IPS-20b (cell line): ENCODE measurements around the gene PCDH15.

ENCODE experiments used
- H3K27ac ChIP-seq: one replicate; pipeline ENCODE4 v1.5.1; 2013; ENCODE audit warnings: low read length
- H3K27me3 ChIP-seq: 2 replicates; pipeline ENCODE4 v1.6.1; 2013; ENCODE audit warnings: mild to moderate bottlenecking, low read length, inconsistent platforms; ENCODE audit not compliant: insufficient read depth
- H3K36me3 ChIP-seq: 2 replicates; pipeline ENCODE4 v1.6.1; 2013; ENCODE audit warnings: low read depth, mild to moderate bottlenecking, inconsistent platforms, low read length, moderate library complexity; ENCODE audit not compliant: insufficient read depth
- H3K4me1 ChIP-seq: 2 replicates; pipeline ENCODE4 v1.6.1; 2013; ENCODE audit warnings: mild to moderate bottlenecking, control low read depth, inconsistent platforms, low read length, moderate library complexity; ENCODE audit not compliant: insufficient read depth
- H3K4me3 ChIP-seq: 2 replicates; pipeline ENCODE4 v1.5.1; 2013; ENCODE audit warnings: mild to moderate bottlenecking, low read length, inconsistent platforms
- H3K9ac ChIP-seq: 2 replicates; pipeline ENCODE4 v1.6.1; 2013; ENCODE audit warnings: low read depth, mild to moderate bottlenecking, inconsistent platforms, low read length, moderate library complexity
- H3K9me3 ChIP-seq: 2 replicates; pipeline ENCODE4 v1.6.1; 2013; ENCODE audit warnings: mild to moderate bottlenecking, low read depth, low read length, inconsistent platforms; ENCODE audit not compliant: insufficient read depth

PCDH15 gene

DNA sequence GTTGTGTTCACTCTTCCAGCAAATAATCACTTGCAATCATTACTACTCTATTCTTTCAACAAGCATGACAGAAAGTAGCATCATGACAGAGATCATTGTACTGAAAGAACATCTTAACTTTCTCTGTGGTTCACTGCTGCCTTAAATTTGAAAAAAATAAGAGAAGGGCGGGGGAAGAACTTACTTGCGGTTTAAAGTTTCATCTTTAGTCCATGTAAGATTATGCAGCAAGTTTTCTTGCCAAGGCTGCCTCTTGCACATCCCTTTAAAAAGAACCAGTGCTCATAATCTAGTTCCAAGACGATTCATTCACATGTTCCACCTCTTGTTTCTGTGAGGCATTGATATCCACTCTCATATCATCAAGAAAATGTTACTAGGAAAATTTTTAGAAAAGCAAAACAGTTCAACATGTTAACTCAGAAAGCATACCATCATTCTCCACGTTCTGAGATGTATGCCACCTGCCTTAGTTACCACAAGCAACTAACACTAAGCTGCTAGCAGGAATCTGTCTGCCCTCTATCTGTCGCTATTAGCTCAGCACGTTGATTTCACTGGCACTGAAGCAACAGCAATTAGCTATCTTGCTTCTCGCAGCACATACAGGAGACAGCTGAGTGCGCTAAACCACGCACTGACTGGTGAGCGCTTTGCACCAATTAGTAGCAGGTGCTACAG is at the start of gene PCDH15:
Gene PCDH15, minus strand, starts transcription at position 491 of the 681 bp plus-strand sequence. CDS start 136,969 bp downstream, outside the sequence.
- Histone ChIP-seq H3K4me3 (no peak within 1 kb of the TSS), H3K27ac (no peak within 1 kb of the TSS), H3K9ac (no peak within 1 kb of the TSS), H3K9me3 (no peaks in the 10 kb centered on the region), H3K27me3 (no peaks in the 10 kb centered on the region), H3K36me3 (no peaks in the 10 kb centered on the region), H3K4me1 (peaks cover 4% of the 10 kb centered on the region; the same call in 1 of the 2 replicates)

DNA sequence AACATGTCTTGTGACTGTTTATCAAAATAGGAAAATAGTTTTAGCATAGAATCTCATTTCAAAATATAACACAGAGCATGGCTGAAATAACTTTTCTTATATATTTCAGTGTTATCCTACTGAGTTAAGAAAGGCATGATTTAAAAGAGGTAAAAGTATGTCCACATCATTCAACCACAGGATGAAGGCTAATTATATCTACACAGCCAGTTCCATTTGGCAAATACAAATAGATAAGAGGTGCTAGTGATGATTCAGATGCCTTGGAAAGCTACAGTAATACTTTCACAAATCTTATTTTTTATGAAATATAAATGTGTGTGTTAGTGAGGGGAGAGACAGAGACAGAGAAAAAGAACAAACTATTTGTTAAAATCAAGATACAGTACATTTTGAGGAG is 42.9 kb upstream of the PCDH15 start:
- Histone ChIP-seq H3K4me1 (no peaks in the 10 kb centered on the region), H3K9ac (no peak overlapping the region), H3K27ac (no peak overlapping the region), H3K4me3 (no peak overlapping the region), H3K27me3 (no peaks in the 10 kb centered on the region), H3K9me3 (no peaks in the 10 kb centered on the region; the same call in 1 of the 2 replicates), H3K36me3 (no peaks in the 10 kb centered on the region)

DNA sequence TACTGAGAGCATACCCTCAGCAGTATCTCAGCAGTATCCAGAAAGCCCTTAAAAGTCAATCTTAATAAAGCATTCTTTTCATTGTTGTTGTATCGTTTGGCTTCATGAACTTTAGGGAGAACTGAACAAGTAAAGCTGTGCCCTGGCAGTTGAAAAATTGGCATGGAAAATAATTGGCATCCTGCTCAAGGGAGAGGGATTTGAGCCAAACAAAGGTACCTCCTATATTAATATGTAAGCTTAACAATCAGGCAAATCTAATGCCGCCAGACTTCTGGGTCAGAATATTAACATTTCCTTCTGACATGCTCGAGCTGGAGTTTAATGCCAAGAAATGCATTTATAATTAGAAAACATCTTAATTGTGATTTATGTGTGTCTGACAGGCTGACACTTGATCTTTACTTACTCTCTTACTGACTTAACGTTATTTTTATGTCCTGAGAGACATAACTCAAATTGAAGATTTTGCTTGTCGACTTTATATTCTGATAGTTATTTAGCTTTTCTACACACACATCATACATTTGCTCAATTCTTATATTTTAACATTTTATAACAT is 42.1 kb upstream of the PCDH15 start:
- Histone ChIP-seq H3K4me1 (no peaks in the 10 kb centered on the region), H3K27me3 (no peaks in the 10 kb centered on the region), H3K4me3 (no peak overlapping the region), H3K27ac (no peak overlapping the region), H3K36me3 (no peaks in the 10 kb centered on the region), H3K9ac (no peak overlapping the region), H3K9me3 (no peaks in the 10 kb centered on the region; the same call in 1 of the 2 replicates)

DNA sequence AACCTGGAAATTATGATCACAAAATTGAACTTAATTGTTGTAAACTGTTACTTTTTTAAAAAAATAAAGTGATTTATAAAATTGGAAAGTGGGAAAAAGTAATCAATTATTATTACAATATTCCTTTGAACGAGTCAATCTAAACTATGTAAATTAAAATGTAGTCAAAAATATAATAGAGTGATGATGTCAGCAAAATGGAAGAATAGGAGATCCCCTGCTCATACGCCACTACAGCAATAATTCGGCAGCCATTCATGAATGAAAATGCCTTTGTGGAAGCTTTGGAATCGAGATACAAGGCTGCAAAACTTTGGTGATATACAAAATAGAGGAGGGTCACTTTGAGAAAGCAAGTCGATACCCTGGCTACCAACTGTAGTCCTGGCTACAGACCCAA is 36.4 kb upstream of the PCDH15 start:
- Histone ChIP-seq H3K9ac (no peak overlapping the region), H3K4me1 (no peaks in the 10 kb centered on the region), H3K27ac (no peak overlapping the region), H3K27me3 (no peaks in the 10 kb centered on the region), H3K4me3 (no peak overlapping the region), H3K9me3 (no peaks in the 10 kb centered on the region; the same call in 1 of the 2 replicates), H3K36me3 (no peaks in the 10 kb centered on the region)

DNA sequence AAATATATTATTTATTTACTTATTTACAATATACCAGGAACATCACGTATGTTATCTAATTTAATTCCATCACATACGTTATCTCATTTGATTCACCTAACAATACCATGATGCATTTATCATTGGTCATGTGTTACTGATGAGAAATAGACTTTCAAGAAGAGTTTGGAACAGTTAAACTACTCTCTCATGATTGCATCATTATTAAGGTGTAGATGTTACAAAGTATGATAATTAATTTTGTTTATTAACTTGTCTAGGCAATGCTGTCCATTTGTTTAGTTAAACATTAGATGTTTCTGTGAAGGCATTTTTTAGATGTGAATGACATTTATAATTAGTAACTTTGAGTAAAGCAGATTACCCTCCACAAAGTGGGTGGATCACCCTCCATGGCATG is 32.0 kb upstream of the PCDH15 start:
- H3K36me3 ChIP-seq = no peaks in the 10 kb centered on the region
- no peaks in the 10 kb centered on the region for H3K9me3 ChIP-seq
- no peak overlapping the region for H3K4me3 ChIP-seq
- no peaks in the 10 kb centered on the region for H3K4me1 ChIP-seq
- H3K9ac ChIP-seq = no peak overlapping the region
- H3K27me3 ChIP-seq = no peaks in the 10 kb centered on the region
- no peak overlapping the region for H3K27ac ChIP-seq

DNA sequence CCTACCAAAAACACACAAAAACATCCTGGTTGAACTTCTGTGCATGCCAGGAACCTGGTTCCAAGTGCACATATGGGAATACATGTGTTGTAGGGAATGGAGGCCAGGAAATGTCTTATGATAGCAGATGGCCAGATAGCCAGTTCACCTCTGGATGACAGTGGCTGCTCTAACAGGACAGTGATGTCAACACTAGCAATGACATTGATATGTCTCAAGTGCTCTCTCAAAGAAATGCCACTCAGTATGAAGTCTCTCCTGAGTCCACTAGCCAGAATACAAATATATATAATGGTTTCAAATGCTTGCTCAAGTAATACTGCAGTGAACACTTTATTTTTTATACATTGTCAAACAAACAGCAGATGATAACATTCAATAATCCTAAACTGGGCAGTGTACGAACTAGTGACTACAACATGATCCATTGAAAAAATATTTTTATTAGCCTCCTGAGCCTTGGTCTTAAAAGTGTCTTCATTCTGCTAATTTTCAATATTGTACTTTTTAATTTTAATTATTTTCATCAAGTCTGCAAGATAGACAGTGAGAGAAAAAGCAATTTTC is 26.0 kb upstream of the PCDH15 start:
- H3K36me3 ChIP-seq = no peaks in the 10 kb centered on the region
- no peaks in the 10 kb centered on the region for H3K4me1 ChIP-seq
- H3K27me3 ChIP-seq = no peaks in the 10 kb centered on the region
- no peak overlapping the region for H3K4me3 ChIP-seq
- H3K9ac ChIP-seq = no peak overlapping the region
- no peaks in the 10 kb centered on the region for H3K9me3 ChIP-seq
- no peak overlapping the region for H3K27ac ChIP-seq

DNA sequence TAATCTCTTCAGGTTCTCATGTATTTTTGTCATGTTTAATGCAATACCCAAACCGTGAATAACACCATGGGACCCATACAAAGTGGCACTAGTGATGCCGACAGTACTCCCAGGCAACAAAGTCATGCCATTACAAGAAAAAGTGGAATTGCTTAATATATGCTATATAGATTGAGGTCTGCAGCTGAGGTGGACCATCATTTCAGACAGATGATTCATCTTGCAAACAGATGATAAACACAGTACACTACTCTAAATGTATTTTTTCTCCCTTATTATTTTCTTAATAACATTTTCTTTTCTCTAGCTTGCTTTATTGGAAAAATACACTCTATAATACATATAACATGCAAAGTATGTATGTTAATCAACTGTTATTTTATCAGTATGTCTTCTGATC is 14.6 kb upstream of the PCDH15 start:
- H3K27ac ChIP-seq = no peak overlapping the region

DNA sequence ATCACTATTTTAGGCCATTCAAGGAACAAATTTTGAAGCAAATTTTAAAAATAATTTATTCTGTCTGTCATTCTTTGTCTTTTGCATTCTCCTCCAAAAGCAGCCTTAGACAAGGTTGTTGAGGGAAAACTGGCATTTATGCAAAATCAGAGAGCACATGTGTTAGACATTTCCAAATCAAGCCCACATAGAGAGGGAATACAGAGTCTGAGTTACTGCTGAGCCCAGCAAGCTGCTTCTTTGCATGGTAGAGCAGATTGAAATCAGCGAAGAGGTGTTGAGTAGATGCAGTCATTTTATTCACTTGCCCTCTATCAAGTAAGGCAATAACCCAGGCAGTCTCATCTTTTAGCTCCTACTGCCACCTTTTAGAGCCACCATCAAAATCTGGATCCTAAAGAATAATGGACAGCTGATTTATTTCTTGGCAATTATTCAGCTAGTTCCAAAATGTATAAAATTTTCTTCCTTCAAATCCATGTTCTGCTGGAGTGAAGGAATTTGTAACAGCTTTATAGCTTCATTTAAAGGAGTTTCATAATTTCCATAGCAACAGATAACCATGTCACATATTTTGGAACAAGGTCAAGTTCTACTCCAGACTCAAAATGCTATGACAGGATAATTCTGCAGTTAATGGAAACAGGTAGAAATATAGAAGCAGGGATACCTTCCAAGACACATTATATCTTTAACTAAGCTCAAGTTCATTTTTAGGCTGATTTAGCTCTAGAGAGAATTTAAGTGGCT is 7.3 kb upstream of the PCDH15 start:
- H3K27ac ChIP-seq = no peak overlapping the region
- no peaks in the 10 kb centered on the region for H3K9me3 ChIP-seq
- H3K27me3 ChIP-seq = no peaks in the 10 kb centered on the region
- no peaks in the 10 kb centered on the region for H3K4me1 ChIP-seq
- no peaks in the 10 kb centered on the region for H3K36me3 ChIP-seq
- no peak overlapping the region for H3K9ac ChIP-seq
- H3K4me3 ChIP-seq = no peak overlapping the region

More for the DNA sequence above, 14.6 kb upstream of the PCDH15 start:
- Histone ChIP-seq H3K4me1 (no peaks in the 10 kb centered on the region), H3K9me3 (no peaks in the 10 kb centered on the region), H3K36me3 (no peaks in the 10 kb centered on the region), H3K9ac (no peak overlapping the region), H3K27me3 (no peaks in the 10 kb centered on the region), H3K4me3 (no peak overlapping the region)

DNA sequence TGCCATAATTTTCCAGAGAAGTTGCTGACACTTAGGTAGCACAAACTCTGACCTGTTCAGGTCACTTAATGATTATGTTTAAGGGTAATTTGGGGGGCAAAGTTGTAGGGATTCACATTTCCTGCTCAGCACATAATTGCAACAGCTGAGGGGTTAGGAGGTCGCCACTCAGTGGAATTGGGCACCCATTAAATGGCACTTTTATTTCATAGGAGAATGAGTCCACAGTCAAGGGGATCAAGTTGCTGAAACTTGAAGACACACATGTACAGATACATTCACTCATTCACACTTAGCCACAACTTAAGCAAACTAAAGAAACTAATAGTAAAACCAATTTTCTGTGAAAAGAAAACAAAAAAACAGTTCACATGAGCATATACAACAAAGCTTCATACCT is 1.5 kb downstream of the PCDH15 start:
- Histone ChIP-seq H3K36me3 (no peaks in the 10 kb centered on the region), H3K27ac (no peak overlapping the region), H3K4me3 (no peak overlapping the region), H3K9me3 (no peaks in the 10 kb centered on the region), H3K27me3 (no peaks in the 10 kb centered on the region), H3K9ac (no peak overlapping the region), H3K4me1 (peaks cover 4% of the 10 kb centered on the region; the same call in 1 of the 2 replicates)

DNA sequence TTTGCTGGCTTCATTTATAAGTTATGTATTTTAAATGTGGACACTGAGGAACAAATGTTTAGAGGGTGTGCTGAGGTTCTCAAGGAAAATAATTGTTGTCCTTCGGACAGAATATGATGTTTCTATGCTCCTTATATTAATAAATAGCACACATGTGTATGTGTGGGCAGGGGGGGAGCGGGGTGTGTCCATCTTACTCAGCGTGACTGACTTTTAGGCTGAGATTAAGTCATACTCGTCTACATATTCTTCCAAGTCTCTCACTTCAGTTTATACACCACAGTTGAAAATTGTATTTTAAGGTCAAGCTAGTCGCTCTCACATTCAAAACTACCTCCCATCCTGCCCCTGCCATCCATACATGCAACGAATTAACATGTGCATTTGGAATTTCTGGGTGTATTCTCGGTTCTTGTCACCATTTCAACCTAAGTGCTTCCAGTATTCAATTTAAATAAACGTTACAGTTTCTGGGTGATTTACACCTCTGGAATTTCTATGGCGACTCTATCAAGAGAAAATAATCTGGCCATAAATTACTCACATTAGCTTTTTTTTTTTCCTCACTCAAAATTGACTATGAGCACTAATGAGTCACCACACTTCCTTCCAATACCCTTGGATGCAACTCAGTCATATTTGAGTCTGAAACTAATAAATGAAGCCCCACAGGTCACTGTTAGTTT is 3.3 kb downstream of the PCDH15 start:
- Histone ChIP-seq H3K4me1 (peaks cover 4% of the 10 kb centered on the region; the same call in 1 of the 2 replicates), H3K9ac (no peak overlapping the region), H3K4me3 (no peak overlapping the region), H3K27me3 (no peaks in the 10 kb centered on the region), H3K9me3 (no peaks in the 10 kb centered on the region), H3K36me3 (no peaks in the 10 kb centered on the region), H3K27ac (no peak overlapping the region)

DNA sequence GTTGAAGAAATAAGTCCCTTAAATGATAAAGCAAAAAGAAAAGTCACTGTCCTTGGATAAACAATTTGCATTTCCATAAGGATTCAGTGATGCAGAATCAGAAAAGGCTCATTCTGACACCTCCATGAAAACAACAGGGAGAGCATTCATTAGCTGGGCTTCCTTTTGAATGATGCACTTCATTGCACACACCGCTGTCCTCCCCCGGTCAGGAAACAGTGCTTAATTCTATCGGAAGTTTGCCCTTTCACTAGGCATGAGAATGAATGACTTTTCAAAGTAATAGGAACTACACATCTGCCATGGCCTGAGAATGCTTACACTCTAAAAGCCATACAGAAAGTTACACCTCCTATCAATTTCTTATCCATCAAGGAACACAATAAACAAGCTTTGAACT is 4.2 kb downstream of the PCDH15 start:
- H3K27ac ChIP-seq = no peak overlapping the region
- H3K4me1 ChIP-seq = peaks cover 4% of the 10 kb centered on the region; the same call in 1 of the 2 replicates
- H3K9me3 ChIP-seq = no peaks in the 10 kb centered on the region
- H3K4me3 ChIP-seq = no peak overlapping the region
- no peak overlapping the region for H3K9ac ChIP-seq
- no peaks in the 10 kb centered on the region for H3K36me3 ChIP-seq
- H3K27me3 ChIP-seq = no peaks in the 10 kb centered on the region
